GM18870 (cell line): ENCODE data around the gene APOC3.

Experiments
- ATAC-seq: cut with Tn5 transposase; IDR thresholded peaks from one replicate; pipeline ENCODE4 v1.9.1; 2021; ENCODE audit warnings: moderate library complexity; ENCODE audit not compliant: unreplicated experiment

APOC3 gene

DNA sequence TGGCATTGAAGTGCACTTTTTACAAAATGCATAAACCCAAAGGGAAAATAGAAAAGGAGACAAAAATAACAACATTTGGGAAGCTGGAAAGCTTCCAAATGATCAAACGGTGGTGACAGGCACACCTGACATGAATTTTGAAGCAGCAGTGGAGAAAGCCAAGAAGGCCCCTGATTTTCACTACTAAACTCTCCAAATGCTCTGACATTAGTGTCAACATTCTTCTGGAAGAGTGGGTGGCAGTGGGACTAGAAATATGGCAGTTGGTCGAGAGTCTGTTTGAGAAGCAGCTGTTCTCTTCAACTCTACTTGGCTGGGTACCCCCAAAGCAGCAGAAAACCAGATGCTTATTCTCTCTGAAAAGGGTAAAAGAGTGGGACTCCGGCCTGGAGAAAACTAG is 25.7 kb upstream of the APOC3 start:
- ATAC-seq: no peak

DNA sequence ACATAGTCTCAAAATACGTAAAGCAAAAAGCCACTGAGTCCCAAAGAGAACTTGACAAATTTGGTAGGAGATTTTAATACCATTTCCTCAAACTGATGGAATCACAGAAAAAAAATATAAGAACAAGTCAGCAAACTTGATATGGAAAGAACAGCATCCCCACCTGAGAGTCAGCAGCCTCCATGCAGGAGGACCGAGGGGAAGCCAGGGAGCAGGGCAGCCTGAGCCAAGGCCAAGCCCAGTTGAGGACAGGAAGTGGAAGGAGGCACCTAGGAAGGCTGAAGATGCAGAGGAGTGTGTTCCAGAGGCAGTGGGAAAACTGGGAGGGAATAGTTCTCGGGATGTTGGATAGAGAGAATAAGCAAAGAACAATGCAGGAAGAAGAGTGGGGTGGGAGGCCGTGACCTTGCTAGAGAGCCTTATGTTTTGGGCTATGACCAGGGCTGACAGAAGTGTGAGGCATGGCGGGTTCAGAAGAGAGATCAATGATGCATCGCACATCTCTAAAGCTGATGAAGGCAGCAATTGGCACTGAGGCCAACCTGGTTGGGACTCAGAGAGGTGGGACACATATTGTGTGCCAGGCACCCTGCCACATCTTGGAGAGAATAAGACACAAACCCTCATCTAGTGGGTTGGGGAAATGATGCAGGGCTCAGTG is 22.0 kb upstream of the APOC3 start:
- no peak for ATAC-seq

DNA sequence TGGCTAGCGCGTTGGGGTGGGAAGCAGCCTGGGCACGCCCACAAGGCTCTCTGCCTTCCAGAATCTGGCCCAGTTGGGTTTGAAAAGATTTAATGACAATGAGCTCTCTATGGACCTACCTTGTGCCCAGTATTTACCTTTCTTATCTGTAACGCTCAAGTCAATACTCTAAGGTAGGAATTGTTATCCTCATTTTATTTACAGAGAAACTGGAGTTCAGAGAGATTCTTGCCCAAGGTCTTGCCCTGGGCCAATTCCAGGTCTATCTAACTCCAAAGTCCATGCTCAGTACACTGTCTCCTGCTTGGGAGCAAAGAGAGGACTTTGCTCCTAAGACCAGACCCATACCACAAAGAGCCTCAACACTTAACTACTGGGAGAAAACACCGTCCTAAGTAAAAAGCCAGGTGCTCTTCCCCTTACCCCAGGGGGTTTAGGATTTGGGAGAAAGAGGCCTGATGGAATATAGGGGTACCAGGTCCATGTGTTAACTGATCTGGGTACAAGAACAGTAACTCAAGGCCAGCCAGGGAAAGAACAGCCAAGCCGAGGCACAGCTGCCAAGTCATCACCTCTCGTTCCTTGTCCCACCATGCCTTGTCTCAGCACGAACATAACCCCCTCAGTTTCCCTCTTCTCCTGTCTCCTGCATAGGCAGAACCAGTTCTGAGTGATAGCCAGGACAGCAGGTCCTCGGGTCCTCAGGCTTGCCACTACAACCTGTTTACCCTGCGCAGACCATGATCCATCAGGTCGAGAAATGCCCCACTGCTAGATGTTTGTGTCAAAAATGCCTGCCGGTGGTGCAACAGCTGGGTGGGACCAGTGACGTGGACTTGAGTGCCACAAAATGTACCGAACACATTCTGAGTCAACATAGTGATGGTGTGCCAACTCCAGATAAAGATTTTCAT is 21.2 kb upstream of the APOC3 start:
- no peak for ATAC-seq

DNA sequence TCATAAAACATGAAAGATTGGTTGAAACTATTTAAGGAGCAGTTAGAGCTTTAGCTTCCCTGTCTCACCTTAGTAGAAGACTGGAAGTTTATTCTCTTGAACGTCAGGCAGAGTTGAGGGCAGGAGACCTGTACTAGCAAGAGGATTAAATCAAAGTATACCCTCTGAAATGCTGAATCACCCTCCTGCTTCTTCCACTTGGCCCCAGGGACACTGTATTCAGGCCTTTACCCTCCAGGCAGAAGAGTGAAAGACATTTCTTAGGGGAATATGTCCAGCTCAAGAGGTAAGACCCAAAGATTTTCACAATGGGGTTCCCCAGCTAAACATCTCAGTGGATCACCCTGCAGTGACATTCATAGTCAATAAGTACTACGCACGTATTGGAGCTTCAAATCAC is 18.5 kb upstream of the APOC3 start:
- ATAC-seq: no peak

DNA sequence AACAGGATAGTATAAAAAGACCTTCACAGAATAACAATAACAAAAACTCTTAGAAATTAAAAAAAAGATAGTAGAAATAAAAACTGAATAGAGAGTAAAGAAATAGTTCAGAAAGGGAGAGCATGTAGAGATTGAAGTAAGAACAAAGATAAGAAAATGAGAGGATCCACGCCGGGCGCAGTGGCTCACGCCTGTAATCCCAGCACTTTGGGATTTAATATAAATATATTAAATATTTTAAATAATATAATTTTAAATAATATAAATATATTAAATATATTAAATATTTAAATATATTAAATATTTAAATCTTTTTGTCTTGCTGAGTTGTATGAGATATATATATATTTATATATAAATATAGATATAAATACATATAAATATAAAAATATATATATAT is 17.6 kb upstream of the APOC3 start:
- no peak for ATAC-seq

DNA sequence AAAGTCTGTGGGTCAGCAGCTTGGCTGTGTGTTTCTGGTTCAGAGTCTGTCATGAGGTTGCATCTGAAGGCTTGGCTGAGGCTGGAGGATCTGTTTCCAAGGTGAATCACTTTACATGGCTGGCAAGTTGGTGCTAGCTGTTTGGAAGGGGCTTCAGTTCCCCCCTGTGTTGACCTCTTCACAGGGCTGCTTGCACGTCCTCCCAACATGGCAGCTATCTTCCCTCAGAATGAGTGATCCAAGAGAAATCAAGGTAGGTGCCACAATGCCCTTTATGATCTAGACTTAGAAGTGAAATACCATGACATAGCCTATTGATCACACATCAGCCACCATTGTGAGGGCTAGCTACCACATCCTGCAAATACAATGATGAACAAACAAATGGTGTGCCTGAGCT is 16.5 kb upstream of the APOC3 start:
- no peak for ATAC-seq

DNA sequence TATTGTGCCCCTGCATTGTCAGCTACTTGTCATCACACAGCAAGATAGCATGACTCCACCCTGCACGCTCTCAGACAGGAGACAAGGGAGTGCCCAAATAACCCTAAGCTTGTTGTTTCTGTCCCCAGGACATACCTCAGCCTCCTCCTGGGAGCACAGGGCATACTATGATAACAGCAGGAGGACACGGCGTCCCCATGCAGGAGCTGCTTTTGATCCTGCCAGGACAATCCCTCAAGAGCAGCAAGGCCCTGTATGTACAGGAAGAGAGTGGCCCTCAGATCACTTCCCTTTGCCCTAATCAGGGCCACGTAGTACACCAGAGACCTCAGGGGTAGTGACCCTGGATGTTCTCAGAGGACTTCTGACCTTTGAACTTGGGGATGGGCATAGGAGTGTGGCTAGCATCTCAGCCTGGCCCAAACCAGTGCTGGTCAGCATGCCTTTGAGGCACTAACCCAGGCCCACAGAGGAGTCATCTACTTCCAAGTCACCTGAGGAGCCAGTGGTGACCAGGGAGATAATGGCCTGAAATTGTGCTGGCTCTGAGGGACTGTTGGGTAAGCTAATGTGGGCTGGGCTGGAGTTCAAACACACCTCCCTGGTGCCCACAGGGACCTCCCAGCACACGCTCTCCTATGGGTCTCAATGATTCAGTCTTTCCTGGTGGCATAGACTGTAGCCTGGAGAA is 15.8 kb upstream of the APOC3 start:
- ATAC-seq: no peak

DNA sequence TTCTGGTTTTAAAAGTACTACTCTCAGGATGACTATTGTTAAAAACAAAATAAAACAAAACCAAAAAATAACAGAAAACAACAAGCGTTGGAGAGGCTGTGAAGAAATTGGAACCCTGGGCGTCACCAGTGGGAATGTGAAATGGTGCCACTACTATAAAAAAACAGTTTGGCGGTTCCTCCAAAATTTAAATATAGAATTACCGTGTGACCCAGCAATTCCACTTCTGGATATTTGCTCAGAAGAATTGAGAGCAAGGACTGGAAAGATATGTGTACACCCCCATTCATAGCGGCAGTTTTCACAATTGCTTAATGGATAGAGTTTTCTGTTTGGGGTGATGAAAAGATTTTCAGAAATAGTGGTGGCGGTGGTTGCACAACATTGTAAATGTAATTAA is 15.2 kb upstream of the APOC3 start:
- no peak for ATAC-seq

DNA sequence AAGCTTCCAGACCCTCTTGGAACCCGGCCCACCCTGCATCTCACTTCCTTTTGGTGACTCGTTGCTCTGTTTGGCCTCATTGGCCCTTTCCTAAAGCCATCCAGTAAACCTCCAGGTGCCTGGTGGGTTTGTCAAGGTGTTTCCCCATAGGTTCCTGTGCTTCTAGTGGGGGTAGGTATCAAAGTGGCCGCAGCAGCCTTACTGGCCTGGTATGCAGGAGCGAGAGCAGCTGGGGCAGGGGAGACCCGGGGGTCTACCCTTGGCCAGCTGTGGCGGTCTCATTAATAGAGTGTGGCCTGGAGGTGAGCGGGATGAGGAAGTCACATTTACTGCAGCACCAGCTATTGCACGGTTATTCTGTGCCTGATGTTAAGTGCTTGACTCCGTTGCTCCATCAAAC is 10.7 kb upstream of the APOC3 start:
- ATAC-seq: no peak

DNA sequence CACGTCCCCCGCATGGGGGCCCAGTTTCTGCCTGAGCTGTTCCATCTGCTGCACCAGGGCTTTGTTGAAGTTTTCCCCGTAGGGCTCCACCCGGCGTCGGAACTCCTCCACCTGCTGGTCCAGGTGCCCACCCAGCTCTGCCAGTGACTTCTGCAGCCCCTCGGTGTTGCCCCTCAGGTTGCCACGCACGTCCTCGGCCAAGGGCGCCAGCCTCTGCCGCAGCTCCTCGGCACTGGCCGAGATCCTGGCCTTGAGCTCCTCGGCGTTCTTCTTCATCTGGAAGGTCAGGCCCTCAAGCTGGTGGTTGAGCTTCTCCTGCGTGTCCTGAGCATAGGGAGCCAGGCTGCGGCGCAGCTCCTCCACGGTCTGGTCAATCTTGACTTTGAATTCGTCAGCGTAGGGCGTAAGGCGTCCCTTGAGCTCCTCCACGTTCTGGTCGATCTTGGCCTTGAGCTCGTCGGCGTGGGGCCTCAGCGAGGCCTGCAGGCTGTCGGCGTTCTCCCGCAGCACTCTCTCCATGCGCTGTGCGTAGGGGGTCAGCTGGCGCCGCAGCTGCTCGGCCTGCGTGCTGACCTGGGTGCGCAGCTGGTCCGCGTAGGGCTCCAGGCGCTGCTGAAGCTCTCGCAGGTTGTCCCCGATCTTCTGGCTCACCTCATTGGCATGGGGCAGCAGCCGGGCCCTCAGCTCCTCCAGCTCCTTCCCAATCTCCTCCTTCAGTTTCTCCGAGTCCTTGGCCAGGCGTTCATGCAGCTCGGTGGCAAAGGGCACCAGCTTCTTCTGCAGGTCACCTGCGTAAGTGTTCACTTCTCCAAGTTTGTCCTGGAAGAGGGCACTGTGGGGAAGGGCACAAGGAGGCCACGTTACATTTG is 8.4 kb upstream of the APOC3 start:
- ATAC-seq: no peak

DNA sequence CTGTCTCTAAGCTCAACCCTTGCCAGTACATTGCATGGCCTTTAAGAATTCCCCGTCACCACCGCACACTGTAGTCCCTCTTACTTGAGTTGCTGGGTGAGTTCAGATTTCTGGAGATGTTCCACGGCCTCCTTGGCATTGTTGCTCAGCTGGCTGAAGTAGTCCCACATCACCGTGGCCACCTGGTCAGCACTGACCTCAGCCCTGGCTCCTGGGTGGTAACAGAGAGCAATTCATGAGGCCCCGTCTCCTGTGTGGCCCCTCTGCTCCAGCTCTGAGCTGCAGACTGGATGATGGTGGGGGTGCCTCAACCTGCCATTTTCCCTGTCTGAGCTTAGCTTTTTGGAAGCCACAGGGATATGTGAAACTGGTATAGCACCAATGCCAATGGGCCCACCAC is 7.1 kb upstream of the APOC3 start:
- no peak for ATAC-seq

DNA sequence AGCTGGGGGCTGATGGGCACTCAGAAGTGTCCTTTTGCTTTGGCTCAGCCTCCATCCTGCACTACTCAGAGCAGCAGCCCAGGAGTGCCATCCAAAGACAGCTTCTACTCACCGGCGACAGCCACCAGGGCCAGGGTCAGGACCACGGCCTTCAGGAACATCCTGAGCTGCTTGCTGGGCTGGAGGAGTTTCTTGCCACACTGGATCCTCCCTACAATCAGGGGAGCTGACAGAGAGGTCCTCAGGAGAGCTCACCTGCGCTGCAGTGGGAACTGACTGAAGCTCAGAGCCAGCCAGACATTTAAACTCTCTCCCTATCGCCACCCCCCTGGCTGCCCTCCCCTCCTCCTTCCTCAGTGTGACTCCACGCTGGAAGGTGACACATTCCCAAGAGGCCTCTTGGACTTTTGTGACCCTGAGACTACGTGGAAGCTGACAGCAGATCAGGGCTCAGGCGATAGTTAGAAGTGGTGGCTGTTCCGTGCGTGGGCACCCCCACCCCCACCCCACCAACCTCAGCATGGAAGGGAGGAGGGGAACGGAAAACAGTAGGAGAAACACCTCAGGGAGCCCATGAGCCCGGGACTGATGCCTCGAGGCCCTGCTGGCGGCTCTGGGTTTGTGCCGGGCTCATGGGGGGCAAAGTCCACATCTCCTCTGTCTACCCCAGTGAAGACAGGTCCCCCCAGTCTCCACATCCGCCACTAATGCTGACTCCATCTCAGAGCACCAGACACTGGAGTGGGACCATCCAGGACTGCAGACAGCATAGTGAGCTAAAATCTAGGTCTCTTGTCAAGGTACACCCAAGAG is 6.5 kb upstream of the APOC3 start, which contains the start of gene APOA4:
Gene APOA4 (minus strand): TSS at position 274 of the 813 bp plus-strand sequence. CDS start 113 bp downstream, at position 161.
- ATAC-seq: no peak

DNA sequence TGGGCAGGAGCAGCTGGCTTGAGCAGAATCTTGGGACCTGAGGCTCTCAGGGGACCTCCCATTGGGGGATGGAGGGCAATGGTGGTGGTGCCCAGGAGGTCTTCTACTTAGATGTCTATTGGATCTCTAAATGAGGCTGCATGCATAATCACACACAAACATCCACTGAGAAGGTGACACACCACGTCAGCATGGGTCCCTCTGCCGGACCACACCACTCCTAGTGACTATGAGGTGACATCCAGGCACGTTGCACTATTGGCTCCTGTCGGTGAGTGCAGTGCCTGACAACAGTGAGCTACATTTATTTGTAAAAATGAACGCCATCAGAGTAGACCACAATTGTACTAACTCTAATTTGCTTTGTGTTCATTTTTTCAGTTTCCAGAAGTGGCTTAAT is 4.3 kb upstream of the APOC3 start:
- no peak for ATAC-seq

DNA sequence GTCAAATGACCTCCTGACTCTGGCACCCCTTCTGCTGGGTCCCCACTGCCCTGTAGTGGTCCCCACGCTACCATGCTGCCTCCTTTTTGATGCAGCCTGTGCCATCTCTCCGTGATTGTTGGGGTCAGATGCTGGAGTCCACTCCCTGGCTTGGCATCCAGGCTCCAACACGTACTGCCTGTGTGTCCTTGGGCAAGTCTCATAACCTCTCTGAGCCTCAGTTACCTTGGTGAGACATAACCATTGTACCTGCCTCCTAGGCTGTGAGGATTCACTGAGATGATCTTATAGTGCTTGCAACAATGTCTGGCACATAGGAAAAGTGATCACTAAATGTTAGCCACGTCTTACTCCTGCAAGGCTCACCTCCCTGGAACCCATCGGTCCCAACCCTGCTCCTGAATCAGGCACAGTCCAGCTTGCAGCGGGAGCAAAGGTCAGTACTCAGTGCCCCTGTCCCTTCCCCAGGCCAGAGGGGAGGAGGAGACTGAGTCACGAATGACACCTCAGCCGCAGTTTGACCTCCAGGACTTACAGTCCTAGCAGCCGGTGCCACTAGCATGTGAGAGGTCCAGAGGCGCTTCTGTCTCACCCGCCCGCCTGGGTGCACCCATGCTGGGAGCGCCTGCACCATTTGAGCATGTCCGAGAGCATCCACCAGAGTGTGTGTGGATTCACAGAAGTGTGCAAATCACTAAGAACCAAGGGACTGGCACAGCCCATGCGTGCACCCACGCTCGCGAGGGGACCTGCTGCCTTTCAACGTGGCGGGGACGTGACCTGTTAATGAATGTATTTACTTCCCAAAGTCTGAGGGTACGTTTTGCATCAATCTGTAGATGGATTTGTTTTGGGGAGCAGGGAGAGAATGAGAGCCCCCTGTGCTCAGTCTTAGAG is 3.6 kb upstream of the APOC3 start:
- no peak for ATAC-seq

DNA sequence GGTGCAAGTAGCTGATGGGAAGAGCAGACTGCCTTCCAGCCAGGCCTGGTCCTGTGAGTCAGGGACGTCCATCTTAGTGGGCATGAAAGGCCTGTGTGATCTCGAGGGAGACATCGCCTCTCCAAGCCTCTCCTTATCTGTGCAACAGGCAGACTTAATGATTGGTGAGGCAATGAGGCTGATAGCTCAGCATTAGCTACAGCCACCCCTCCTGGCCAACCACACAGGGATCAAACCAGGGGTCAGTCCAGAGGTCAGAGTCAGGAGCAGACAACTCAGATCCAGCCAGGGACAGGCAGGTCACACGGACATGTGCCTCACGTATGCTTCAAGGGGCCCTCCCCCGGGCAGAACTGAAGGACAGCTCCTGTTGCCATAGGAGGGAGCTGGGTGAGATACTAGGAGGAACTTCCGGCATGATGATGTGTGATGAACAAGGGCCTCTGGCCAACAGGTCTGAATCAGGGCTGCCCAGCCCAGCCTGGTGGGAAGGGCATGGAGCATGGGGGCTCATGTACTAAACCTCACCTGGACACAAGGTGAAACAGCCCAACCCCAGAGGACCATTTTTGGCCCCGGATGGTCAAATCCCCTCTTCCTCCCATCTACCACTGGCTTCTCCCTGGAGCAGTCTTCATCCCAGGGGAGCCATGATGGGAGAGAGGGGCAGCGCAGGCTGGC is 2.8 kb upstream of the APOC3 start:
- ATAC-seq: no peak

DNA sequence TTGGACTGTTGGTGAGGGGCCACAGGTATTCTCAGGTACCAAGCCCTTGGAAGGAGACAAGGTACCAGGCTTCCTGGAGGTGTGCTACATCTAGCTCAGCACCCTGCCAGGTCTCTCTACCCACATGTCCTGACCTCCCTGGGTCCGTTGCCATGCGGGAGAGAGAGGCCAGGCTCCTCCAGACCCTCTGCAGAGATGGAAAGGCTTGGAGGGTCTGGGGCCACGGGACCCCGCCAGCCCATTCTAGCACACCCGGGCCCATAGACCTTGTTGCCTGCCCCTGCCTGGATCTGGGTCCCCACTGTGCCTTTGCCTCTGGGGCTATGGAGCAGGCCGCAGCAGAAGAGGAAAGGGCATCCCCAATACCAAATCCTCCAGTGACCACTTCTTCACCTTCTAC is 2.2 kb upstream of the APOC3 start:
- no peak for ATAC-seq

DNA sequence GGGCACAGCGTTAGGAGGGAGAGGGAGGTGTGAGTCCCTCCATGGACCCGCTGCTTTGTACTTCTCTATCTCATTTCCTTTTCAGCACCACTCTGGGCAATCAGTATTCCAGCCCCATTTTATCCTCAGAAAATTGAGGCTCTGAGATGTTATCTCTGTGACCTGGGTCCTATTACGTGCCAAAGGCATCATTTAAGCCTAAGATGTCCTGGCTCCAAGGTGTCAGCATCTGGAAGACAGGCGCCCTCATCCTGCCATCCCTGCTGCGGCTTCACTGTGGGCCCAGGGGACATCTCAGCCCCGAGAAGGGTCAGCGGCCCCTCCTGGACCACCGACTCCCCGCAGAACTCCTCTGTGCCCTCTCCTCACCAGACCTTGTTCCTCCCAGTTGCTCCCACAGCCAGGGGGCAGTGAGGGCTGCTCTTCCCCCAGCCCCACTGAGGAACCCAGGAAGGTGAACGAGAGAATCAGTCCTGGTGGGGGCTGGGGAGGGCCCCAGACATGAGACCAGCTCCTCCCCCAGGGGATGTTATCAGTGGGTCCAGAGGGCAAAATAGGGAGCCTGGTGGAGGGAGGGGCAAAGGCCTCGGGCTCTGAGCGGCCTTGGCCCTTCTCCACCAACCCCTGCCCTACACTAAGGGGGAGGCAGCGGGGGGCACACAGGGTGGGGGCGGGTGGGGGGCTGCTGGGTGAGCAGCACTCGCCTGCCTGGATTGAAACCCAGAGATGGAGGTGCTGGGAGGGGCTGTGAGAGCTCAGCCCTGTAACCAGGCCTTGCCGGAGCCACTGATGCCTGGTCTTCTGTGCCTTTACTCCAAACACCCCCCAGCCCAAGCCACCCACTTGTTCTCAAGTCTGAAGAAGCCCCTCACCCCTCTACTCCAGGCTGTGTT is 829 bp upstream of the APOC3 start:
- ATAC-seq: no peak
